COR-L47 (cell line): ENCODE data around the gene LRGUK.
"Not testable (repeated sequence)": the region's sequence is repeated elsewhere in the genome, so short reads cannot be mapped to it uniquely, and the experiment has no call there.

Experiments
- DNase-seq: peaks from one replicate; lab custom pipeline; 2025; lab: John Stamatoyannopoulos, UW

The LRGUK gene, protein sequence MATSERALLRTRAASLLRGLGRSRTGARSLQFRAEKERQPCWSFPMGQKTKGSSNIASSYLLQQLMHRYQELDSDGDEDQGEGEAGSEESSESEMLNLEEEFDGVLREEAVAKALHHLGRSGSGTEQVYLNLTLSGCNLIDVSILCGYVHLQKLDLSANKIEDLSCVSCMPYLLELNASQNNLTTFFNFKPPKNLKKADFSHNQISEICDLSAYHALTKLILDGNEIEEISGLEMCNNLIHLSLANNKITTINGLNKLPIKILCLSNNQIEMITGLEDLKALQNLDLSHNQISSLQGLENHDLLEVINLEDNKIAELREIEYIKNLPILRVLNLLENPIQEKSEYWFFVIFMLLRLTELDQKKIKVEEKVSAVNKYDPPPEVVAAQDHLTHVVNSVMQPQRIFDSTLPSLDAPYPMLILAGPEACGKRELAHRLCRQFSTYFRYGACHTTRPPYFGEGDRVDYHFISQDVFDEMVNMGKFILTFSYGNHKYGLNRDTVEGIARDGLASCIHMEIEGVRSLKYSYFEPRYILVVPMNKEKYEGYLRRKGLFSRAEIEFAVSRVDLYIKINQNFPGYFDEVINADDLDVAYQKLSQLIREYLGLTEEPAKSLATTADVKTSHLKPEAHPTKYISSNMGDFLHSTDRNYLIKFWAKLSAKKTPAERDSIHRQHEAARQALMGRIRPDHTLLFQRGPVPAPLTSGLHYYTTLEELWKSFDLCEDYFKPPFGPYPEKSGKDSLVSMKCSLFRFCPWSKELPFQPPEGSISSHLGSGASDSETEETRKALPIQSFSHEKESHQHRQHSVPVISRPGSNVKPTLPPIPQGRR

DNA sequence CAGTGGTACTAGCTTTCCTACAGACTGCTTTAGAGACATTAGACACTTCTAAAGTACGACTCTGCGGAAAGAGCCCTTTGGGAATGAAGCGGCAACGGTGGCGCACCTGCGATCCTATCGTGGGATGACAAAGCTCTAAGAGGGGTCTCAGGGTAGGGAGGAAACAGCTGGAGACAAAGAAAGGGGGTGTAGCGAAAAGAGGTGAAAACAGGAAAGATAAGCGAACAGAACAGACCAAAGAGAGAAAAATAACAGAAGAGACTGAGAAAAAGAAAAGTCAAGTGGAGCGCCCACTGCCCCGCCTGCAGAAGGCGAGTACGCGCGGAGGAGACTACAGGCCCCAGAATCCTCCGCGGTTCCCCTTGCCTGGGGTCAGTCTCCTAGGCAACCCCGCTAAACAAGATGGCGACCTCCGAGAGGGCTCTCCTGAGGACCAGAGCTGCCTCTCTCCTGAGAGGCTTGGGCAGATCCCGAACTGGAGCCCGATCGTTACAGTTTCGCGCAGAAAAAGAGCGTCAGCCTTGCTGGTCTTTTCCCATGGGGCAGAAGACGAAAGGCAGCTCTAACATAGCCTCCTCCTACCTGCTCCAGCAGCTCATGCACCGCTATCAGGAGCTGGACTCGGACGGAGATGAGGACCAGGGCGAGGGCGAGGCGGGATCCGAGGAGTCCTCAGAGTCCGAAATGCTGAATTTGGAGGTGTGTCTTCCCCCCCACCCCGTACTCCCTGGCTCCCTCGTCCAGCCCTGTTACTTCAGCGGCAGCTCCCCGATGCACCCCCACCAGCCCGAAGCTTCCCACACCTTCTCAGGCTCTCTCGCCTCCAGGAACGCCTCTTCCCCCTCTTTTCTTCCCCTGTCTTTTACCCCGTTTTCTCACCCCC, at the start of gene LRGUK:
LRGUK (plus strand) TSS at position 375 of the 883 bp plus-strand sequence; CDS start at position 403, 28 bp downstream.
- peak; percentile 50 for DNase-seq

DNA sequence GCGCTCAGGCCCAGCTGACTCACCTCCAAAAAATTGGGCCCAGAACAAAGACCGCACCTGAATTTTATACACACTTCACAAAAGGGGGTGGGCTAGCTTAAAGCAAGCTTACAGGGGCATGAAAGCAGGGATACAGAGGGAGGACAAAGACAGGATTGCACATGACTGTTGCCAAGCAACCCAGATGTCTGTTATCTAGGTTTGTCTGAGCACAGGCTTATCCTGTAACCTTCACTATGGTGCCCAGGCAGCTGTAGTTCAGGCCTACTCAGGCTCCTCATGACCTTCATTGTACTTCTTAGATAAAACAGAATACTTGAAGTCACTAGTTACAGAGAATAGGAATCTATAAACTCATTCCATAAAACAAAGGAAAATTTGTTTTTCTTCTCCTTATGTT, 49.6 kb upstream of the LRGUK start:
- DNase-seq = not testable (repeated sequence)

DNA sequence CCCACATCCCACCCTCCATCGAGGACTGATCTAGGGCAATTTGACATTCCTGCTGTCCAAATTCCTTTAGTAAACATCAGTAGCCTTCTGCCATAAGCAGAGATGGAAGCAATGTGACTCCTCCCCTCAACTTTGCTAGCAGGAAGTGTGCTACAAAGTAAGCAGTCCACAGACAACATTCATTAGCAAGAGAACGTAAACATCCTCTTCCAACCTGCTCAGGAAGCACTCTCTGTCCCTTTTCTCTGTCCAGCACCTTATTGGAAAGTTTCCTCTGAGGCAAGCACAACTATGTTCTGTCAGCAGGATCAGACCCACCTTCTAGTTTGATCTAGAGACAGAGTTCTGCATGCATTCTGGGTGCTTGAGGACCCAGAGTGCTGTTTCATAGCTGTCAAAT, 48.1 kb upstream of the LRGUK start:
- no peak for DNase-seq

DNA sequence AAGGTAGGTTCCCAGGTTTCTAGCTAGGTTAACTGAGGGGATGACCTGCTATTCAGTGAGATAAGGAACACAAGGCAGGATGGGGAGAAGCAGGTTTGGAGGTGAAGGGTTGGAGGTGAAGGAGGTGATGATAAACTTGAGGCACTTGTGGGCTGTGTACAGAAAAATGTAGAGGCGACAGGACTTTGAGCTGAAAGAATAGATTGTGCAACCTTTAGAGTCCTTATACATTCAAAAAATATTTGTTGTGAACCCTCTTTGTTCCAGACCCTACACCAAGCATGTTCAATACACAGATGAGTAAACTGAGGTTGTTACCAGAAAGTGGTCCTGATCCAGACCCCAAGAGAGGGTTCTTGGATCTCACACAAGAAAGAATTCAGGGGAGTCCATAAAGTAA, 45.4 kb upstream of the LRGUK start:
- DNase-seq = no peak

DNA sequence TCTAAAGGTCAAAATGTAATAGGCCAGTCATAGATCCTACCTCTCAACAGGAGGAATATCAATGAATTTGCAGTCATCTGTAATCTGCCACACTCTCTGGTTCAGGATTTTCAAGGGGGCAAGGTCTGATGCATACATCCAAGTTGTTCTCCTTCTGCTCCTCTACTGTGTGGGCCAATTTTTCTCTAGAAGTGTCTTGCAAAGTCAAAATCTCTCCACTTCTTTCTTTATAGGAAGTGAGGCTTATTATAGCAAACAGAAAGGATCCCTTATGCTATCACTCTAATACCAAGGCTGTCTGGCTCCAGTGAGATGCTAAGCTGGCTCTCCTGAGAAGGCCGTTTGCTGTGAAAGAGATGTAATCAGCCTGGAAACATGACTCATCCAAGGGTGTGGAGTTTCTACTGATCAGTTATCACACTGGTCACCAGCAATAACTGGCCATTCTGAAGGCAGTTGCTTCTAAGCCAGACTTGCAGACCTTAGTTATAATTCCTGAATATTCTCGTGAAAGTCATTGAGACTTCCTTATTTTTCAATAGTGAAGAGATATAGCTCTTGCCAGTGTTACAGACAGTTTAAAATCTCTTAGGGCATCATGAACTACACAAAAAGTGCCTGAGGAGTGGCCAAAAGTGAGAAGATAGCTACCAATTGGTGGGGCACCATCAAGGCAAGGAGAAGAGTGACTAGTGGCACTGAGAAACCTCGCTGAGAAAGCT, 43.2 kb upstream of the LRGUK start:
- DNase-seq = no peak

DNA sequence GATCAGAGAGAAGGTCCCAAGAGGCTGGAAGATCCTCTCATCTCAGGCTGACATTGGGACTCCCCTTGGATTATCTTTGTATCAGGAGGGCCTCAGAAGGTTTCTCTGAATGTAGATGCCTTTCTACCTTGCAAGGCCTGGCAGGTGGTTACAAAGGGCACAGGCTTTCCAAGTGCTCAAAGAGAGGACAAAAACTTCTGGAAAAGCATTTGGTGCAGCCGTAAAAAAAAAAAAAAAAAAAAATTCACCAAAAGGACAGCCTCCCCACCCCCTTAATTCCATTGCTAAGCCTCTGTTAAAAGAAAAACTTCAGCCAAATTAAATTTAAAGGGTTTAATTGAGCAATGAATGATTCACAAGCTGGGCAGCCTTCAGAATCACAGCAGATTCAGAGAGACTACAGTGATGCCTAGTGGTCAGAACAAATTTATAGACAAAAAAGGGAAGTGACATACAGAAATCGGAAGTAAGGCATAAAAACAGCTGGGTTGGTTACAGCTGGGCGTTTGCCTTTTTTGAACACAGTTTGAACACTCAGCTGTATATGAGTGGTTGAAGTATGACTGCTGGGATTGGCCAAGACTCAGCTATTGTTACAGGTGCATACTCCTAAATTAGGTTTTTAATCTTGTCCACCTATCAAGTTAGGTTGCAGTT, 42.5 kb upstream of the LRGUK start:
- no peak for DNase-seq

DNA sequence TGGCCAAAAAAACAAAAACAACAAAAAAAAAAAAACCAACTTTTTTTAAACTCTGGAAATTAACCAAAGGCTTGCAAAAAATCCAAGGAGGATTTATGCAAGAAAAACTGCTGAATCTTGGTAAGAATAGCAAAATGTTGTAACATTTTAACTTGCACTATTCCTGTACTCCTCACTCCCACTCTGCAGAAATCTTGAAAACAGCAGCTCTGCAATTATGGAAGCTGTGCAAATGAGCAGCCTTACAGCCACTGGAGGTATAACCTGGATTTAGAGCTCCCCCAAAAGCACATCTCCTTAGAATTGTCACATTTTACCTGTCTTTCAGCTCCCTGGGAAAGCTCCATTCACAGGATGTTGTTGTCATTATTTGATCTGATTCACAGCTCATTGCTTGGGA, 41.8 kb upstream of the LRGUK start:
- DNase-seq = no peak

DNA sequence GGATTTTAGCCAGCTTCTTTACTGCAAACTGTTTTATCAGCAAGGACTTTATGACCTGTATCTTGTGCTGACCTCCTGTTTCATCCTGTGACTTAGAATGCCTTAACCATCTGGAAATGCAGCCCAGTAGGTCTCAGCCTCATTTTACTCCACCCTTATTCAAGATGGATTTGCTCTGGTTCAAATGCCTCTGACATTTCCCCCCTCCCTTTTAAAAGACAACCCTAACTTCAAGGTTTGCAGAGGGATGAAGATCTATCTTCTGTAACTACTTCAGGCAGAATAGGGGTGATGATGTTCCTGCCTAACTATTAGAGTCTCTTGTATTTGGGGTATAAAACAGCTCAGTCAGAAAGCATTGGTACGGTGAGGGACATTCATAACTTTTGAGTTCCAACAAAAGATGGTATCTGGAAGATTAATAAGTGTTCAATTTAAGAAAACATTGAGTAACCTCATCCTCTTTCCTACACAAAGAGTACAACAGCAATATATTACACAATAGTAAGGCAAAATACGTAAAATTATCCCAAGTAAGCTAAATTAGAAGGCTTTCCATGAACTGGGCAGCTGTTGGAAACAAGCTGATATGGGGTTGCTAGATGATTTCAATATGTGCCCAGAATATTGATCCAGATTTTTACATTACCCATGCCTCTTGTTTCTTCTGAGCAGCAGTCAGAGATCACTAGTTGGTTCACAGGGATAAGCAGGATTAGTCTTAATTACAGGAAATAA, 40.0 kb upstream of the LRGUK start:
- no peak for DNase-seq

DNA sequence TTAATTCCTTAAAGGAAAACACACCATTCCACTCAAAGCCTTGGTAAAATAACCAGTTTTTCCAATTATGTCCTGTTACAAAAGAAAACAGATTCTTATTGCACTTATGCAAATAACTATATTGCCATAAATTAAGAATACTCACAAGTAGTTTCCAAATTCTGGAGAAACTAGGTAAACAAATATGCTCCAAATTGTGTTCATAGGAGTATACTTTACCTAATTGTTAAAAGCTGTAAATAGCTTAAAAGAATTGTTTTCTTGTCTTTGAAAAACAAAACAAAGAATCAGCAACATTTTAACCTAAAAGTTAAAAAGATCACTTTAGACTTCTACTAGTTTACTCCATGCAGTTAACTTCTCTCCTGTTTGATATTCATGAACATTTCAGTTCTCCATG, 38.9 kb upstream of the LRGUK start:
- no peak for DNase-seq

DNA sequence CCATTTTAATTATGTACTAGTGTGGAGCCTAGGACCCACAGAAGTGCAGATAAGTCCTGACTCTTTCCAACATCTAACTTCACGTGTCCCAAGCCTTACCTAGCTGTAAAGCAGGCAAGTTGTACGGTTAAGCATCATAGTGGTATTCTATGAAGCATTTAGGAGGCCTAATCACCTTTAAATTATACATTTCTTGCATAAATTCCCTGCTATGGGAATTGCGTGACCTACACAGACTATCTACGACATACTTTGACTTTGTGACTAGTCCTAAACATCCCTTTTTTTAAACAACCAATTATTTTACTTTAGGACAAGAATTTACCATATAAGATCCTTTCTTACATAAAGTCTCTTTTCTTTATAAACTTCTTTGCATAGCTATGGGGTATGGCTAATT, 37.7 kb upstream of the LRGUK start:
- DNase-seq = no peak

DNA sequence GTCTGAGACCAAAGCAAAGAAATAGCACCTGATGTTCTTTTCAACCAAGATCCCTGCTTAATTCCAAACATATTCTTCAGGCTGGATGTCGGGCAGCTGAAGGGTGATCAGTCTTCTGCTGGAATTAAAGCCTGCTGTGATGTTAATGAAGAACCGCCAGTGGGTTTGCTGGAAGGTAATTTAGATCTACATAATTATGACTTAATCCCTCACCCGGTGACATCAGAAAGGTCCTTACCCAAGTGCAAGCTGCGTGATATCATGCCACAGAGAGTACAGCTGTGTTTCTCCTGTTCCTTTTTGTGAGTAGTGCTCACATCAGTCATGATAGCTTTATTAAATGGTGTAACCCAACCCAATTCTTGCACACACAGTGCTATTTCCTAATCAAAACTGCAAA, 29.1 kb upstream of the LRGUK start:
- no peak for DNase-seq

DNA sequence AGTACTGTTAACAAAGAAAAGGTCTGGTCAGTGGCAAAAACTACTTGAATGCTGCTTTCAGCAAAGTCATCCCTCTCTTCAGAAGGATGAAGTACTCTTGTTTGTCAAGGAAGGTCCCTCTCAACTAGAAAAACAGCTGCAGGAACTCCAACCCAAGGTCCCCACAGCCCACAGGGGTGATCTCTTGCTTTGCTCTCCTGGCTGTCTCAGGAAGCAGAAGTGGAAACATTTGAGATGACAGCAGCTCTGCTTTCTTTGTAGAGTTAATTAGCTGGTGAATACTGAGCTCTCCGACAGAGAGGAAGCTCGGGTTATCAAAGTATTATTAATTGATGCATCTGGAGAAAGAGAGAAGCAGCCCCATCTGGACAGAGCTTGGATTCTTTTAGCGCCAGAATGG, 25.4 kb upstream of the LRGUK start:
- no peak for DNase-seq

DNA sequence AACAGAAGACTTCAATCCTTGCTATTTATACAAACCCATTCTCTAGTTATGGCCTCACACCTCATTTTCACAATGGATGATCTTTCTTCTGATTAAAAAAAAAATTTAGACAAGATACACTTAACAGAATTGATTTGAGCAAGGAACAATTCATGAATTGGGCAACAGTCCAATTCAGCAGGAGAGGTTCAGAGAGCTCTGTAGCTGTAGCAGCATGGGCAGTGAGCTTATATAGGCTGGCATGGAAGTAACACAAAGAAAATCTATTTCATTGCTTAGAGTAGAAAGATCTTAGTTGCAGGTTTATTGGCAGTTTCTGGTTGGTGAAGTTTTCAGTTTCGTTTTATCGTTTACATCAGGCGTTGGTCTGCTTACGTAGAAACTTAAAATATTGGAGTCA, 23.0 kb upstream of the LRGUK start:
- no peak for DNase-seq

DNA sequence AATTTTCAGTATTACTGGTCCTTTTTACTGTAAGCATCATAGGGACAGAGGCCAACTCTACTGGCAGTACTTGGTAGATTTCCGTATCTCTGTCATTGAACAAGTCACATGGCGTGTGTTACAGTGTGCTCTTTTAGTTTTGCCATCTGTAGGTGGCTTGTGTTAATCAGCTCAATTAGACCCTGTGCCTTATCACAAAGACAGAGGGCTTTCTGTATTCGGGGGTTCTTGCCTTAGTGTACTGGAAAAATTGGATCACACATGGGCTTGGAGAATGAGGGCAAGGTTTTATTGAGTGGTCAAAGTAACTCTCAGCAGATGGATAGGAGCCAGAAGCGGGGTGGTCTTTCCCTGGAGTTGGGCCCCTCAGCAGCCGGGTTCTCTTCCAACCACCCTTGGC, 21.3 kb upstream of the LRGUK start:
- no peak for DNase-seq

DNA sequence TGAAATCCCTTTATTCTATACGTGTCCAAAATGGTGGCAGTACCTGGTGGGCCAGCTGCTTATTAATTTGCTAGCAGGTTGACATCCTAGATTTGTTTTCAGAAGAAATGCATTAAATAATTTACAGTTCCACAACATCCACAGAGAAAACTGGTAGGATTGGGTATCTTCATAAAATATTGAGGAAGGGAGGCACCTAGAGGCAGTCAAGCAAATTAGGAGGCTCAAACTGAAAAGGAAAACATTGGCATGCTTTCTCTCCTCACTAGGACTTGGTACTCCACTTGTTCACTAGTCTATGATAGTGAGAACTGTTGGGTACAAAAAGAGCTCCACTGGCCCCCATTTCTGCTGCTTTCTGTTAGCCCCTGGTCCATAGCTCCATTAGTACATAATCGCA, 18.3 kb upstream of the LRGUK start:
- no peak for DNase-seq

DNA sequence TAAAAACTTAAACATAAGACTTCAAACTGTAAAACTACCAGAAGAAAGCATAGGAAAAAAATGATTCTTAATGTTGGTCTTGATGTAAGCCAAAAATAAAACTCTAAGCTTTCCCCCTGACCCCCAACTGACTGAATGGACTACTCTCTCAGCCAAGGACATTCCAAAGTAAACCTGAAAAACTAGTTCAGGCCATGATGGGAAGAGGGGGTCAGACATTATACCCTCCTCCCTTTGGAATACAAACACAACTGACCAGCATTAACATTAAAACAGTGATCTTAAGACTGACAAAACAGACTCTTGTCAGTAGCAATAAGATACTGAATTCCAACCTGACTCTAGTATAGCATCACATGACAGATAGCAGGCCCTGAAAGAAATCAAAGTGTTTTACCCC, 13.5 kb upstream of the LRGUK start:
- no peak for DNase-seq

DNA sequence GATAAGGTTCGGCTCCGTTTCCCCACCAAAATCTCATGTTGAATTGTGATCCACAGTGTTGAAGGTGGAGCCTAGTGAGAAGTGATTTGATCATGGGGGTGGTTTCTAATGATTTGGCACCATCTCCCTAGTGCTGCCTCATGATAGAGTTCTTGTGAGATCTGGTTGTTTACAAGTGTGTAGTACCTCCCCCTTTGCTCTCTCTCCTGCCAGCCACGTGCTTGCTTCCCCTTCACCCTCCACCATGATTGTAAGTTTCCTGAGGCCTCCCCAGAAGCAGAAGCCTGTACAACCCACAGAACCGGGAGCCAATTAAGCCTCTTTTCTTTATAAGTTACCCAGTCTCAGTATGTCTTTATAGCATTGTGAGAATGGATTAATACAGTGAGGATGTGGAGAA, 12.1 kb upstream of the LRGUK start:
- no peak for DNase-seq

DNA sequence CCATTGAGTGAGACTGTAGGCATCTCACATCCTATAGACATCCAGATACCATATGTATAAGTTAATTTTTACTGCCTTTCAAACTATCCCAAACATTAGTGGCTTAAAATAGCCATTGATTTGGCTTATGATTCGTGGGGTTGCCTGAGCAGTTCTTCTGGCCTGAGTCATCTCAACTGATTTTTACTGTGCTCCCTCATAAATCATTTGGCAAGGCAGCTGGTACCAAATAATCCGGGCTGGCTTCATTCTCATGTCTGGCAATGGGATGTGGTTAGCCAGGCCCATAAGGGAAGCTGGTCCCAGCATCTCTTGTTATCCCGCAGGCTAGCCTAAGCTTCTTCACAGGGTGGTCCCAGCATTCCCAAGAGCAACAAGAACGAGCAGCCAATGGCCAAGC, 6.7 kb upstream of the LRGUK start:
- DNase-seq = no peak

DNA sequence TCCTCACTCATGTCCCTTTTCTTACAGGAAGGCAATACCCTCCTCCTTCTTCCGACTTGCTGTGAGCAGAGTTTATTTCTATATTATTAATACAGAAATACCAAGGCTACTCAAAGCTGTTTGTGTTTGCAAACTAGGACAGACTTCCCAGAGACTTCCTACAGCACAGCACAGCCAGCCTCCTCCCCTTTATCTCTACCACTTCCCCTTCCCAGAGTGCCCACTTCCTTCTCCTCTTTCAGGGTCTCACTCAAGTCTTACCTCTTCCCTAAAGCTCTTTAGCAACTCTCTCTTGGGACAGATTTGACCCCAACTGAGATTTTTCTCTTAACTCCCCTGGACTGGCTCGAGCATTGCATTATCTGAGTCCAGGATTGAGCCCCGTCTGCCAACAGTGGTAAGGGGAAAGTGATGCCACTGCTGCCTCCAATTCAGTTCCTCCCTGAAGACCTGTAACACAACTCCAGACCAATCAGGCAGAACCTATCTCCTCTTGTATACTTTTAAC, 5.5 kb upstream of the LRGUK start:
- DNase-seq = no peak

DNA sequence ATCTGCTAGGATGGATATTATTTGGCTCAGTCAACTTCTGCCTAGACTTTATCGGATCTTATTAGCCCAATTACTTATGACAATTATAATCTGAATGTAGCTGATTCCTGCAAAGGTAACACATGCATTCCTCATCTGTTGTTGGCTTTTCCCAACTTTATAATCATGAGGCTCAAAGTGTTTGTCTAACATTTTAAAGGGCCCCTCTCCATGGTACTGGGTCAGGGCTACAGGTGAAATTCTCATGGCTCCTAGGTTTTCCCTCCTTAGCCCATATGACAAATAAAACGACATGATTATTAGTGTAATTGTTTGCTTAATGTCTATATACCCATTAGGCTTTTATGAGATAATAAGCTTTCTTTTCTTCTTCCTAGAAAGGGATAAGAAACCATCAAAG, 4.2 kb upstream of the LRGUK start:
- no peak for DNase-seq
